K562 (cell line): ENCODE measurements around the gene SH3BP5. TPM values are rescaled to one million over a fixed set of nuclear protein-coding genes. Genes with fewer than 3 reads are reported as not detected.

ENCODE experiments used
- ATF7 ChIP-seq: fragments of 450-650 bp; IDR thresholded peaks from 2 replicates; pipeline ENCODE4 v1.7.1; 2014; ENCODE audit warnings: mild to moderate bottlenecking, moderate library complexity
- BCOR ChIP-seq: fragments of 450-650 bp; IDR thresholded peaks from 2 replicates; pipeline ENCODE4 v1.6.1; 2016
- ESRRB ChIP-seq: fragments of 250-450 bp; sonication (Bioruptor Pico); IDR thresholded peaks from 2 replicates; pipeline ENCODE4 v1.5.0; 2020; ENCODE audit warnings: mild to moderate bottlenecking, moderate library complexity, borderline replicate concordance
- FOXP1 ChIP-seq: sonication (generic); formaldehyde crosslinking; IDR thresholded peaks from 2 replicates; pipeline ENCODE4 v1.8.0; 2022; ENCODE audit warnings: mild to moderate bottlenecking, missing genetic modification reagents
- HDAC2 ChIP-seq: fragments of 450-650 bp; IDR thresholded peaks from 2 replicates; pipeline ENCODE4 v1.6.1; 2016; ENCODE audit warnings: mild to moderate bottlenecking
- L3MBTL2 ChIP-seq: fragments of 450-650 bp; IDR thresholded peaks from 2 replicates; pipeline ENCODE4 v1.6.1; 2016; ENCODE audit warnings: mild to moderate bottlenecking, moderate library complexity
- MAZ ChIP-seq, 2 experiments: fragments of 450-650 bp in 1 of 2; sonication (generic) in 1 of 2; formaldehyde crosslinking; IDR thresholded peaks in 1 of 2; conservative IDR thresholded peaks in 1 of 2; 2 replicates each; pipeline versions ENCODE4 v1.4.0 to v1.5.0; 2020; ENCODE audit warnings: mild to moderate bottlenecking in 1 of 2, missing genetic modification reagents in 1 of 2
- NONO ChIP-seq, 2 experiments: fragments of 200-400 bp in 1 of 2; fragments of 450-650 bp in 1 of 2; formaldehyde crosslinking in 1 of 2; IDR thresholded peaks; 2 replicates each; pipeline ENCODE4 v1.6.1; 2017; ENCODE audit warnings: low read depth in 2 of 2, mild to moderate bottlenecking in 2 of 2, moderate library complexity in 2 of 2, low read length in 1 of 2
- PHF8 ChIP-seq: fragments of 200-600 bp; sonication (generic); IDR thresholded peaks from 2 replicates; pipeline ENCODE4 v1.6.1; 2012; ENCODE audit warnings: mixed run types, mild to moderate bottlenecking, inconsistent platforms, low read length, moderate library complexity, borderline replicate concordance
- POLR2AphosphoS5 ChIP-seq: IDR thresholded peaks from 2 replicates; pipeline ENCODE4 v1.6.1; 2011; ENCODE audit warnings: mild to moderate bottlenecking, low read depth, low read length, moderate library complexity; ENCODE audit not compliant: control insufficient read depth, insufficient read depth
- SP1 ChIP-seq: sonication (generic); formaldehyde crosslinking; IDR thresholded peaks from 2 replicates; pipeline ENCODE4 v1.8.1; 2022; ENCODE audit warnings: mild to moderate bottlenecking, missing genetic modification reagents
- TAF1 ChIP-seq: IDR thresholded peaks from 2 replicates; pipeline ENCODE4 v1.6.1; 2011; ENCODE audit warnings: mild to moderate bottlenecking, low read length, moderate library complexity; ENCODE audit not compliant: insufficient read depth, control insufficient read depth, severe bottlenecking; ENCODE audit errors: extremely low read depth
- TEAD1 ChIP-seq, 2 experiments: fragments of 450-650 bp in 1 of 2; sonication (generic) in 1 of 2; formaldehyde crosslinking; IDR thresholded peaks; 2 replicates each; pipeline versions ENCODE4 v1.4.0 to v1.8.0; 2020 to 2022; ENCODE audit warnings: mild to moderate bottlenecking in 2 of 2, missing genetic modification reagents in 1 of 2
- THAP12 ChIP-seq: fragments of 250-450 bp; sonication (Bioruptor Pico); IDR thresholded peaks from 2 replicates; pipeline ENCODE4 v1.9.0; 2021; ENCODE audit warnings: mild to moderate bottlenecking, inconsistent platforms
- ZBTB11 ChIP-seq, 3 experiments: fragments of 200-800 bp in 1 of 3; fragments of 250-450 bp in 1 of 3; fragments of 450-650 bp in 1 of 3; sonication (Bioruptor Pico) in 1 of 3; sonication (Bioruptor generic) in 1 of 3; formaldehyde crosslinking in 1 of 3; IDR thresholded peaks; 2 replicates each; pipeline versions ENCODE4 v1.6.1 to v1.8.0; 2016 to 2022; ENCODE audit warnings: mild to moderate bottlenecking in 2 of 3, missing genetic modification characterization in 2 of 3, missing compliant biosample characterization in 1 of 3, moderate library complexity in 1 of 3
- polyA plus RNA-seq, 8 experiments: library from polyadenylated mRNA; depleted of rRNA in 4 of 8; stranded (reverse) in 5 of 8; unstranded in 3 of 8; fragments of >200 nt; fragmentation: Nextera tagmentation in 2 of 8; fragmentation: Illumina TruSeq in 1 of 8; extraction: Ambion mirVana in 2 of 8; extraction: Trizol in 1 of 8; gene quantifications; 2 replicates each; pipeline versions ENCODE4 v1.2.1 to v1.2.3, GENCODE V29; 2011 to 2014; ENCODE audit warnings: inconsistent platforms in 1 of 8, missing spikeins in 1 of 8
- total RNA-seq, 7 experiments: library from RNA; depleted of rRNA in 6 of 7; stranded (reverse); fragments of >200 nt in 6 of 7; fragmentation: Illumina TruSeq in 2 of 7; extraction: Trizol in 2 of 7; gene quantifications; 2 replicates each; pipeline versions ENCODE4 v1.2.1 to v1.2.3, GENCODE V29; 2011 to 2021; ENCODE audit warnings: low replicate concordance in 1 of 7
- TF ChIP-seq, protein P1 (sequence below): fragments of 250-450 bp; sonication (Bioruptor Pico); IDR thresholded peaks from 2 replicates; pipeline ENCODE4 v1.5.0; 2020; ENCODE audit warnings: mild to moderate bottlenecking, borderline replicate concordance

Gene SH3BP5
- total and polyA plus RNA-seq, 9 of the 15 experiments (the other 6 are each of a cell fraction or from before 2014, with no cell fraction given): 2.9 to 29.0 (median 14.9) TPM

DNA sequence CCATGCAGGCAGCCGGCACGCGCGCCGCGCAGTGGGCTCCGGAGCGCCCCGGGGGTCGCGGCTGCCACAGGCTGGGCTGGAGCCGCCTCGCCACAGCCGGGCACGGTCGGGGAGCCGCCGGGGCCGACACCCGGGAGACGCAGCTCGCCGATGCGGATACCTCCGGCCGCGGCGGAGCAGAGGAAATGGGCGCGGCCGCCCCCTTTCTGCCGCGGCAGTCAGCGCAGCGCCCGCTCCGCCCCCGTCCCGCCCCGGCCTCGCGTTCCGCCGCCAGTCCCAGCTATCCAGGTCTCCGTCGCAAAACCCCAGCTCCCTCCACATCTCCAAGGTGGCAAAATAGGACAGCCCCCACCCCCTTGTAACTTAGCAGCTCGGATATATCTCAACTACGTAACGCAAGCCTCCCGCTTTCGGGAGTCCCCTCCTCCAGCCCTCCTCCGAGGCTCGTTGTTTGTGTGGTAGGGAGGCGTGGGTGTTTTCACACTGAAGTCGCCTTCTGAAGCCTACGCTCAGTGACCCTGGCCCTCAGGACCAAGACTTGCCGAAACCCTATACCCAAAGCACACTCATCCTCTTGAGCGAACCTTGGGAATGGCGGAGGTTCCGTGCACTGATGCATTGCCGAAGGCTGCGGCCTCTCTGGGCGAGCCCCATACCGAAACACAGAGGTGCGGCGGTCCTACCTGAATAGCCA lies at the start of gene SH3BP5 (continued):
- TF ChIP-seq TAF1 (peak; percentile 54), ESRRB (CRISPR knock-in tag) (no peak), THAP12 (peak; percentile 61), ATF7 (peak; percentile 67), SP1 (CRISPR knock-in tag) (peak; percentile 73), NONO (IDR thresholded peaks at IDR 0.05; ENCODE audit: low read depth in 2 of 2, low read length in 1 of 2) (peak; percentile 74 to 93), HDAC2 (no peak), FOXP1 (CRISPR knock-in tag) (peak; percentile 77; the same call in 1 of the 2 replicates), MAZ (CRISPR knock-in tag; conservative IDR thresholded peaks at IDR 0.05 in 1 of 2, IDR thresholded peaks at IDR 0.05 in 1 of 2) (peak; percentile 63 to 66; a peak in 3 of 4 replicates), L3MBTL2 (peak; percentile 76), ZBTB11 (CRISPR knock-in tag; IDR thresholded peaks at IDR 0.05) (peak in 1 of 3 experiments; percentile 52; a peak in 1 of 6 replicates), PHF8 (peak; percentile 70; the same call in 1 of the 2 replicates), BCOR (peak; percentile 19; the same call in 1 of the 2 replicates), POLR2AphosphoS5 (0 out of 2 replicates have a peak, but pooled peaks have one; percentile 26), TEAD1 (CRISPR knock-in tag; IDR thresholded peaks at IDR 0.05) (peak in 1 of 2 experiments; percentile 27; a peak in 1 of 4 replicates)
- TF ChIP-seq, protein P1, sequence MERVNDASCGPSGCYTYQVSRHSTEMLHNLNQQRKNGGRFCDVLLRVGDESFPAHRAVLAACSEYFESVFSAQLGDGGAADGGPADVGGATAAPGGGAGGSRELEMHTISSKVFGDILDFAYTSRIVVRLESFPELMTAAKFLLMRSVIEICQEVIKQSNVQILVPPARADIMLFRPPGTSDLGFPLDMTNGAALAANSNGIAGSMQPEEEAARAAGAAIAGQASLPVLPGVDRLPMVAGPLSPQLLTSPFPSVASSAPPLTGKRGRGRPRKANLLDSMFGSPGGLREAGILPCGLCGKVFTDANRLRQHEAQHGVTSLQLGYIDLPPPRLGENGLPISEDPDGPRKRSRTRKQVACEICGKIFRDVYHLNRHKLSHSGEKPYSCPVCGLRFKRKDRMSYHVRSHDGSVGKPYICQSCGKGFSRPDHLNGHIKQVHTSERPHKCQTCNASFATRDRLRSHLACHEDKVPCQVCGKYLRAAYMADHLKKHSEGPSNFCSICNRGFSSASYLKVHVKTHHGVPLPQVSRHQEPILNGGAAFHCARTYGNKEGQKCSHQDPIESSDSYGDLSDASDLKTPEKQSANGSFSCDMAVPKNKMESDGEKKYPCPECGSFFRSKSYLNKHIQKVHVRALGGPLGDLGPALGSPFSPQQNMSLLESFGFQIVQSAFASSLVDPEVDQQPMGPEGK (CRISPR knock-in tag): no peak
